ENCODE data around the gene DGKA. TPM values are rescaled to one million over a fixed set of nuclear protein-coding genes. Genes with fewer than 3 reads are reported as not detected.
"Not testable (repeated sequence)": the region's sequence is repeated elsewhere in the genome, so short reads cannot be mapped to it uniquely, and the experiment has no call there.

The DGKA gene
- total RNA-seq, 1 donor from 2014 or later, result 37.8 TPM

DNA sequence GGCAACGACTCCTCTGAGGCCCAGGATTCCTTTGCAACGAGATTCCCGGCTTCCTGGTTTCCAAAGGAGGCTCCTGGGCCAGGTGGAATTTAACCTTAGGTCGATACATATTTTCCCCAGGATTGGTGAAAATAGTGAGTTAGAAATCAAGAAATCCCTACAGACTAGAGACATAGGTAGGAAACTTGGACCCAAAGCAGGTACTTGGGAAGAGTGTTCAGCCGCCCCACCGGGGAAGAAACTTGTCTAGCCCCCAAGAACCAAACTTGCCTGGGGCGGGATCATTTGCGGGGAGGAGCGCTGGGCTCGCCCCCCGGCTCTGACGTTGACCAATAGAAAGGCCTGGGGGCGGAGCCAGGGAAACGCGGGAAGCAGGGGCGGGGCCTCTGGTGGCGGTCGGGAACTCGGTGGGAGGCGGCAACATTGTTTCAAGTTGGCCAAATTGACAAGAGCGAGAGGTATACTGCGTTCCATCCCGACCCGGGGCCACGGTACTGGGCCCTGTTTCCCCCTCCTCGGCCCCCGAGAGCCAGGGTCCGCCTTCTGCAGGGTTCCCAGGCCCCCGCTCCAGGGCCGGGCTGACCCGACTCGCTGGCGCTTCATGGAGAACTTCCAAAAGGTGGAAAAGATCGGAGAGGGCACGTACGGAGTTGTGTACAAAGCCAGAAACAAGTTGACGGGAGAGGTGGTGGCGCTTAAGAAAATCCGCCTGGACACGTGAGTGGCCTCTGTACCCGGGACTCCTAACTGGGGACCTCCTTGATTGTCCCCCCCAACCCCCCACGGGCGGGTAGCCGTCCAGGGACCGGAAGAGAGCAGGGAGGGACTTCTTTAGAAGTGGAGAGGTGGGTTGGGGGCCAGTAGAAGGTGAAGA is 35.7 kb downstream of the DGKA start, which contains the start of gene CDK2:
TSS of gene CDK2 (plus strand) at position 423 of the 874 bp plus-strand sequence. CDS start at position 602, 179 bp downstream.
- DNase-seq (ENCODE audit: low spot score), result peak; percentile 95

DNA sequence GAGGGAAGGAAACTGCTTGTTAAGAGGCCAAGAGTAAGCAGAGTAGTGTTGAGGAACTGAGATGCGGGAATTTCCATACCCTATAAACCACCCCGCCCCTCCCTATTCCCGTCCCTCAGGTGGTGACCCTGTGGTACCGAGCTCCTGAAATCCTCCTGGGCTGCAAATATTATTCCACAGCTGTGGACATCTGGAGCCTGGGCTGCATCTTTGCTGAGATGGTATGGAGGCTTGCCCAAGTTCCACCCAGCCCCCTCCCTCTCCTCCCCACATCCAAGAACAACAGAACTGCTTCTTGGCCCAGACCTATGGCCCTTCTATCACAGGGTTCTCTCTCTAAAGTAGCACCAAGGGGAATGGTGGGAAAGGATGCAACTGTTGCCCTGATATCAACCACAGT is 38.4 kb downstream of the DGKA start:
- no peak for DNase-seq (ENCODE audit: low spot score)

DNA sequence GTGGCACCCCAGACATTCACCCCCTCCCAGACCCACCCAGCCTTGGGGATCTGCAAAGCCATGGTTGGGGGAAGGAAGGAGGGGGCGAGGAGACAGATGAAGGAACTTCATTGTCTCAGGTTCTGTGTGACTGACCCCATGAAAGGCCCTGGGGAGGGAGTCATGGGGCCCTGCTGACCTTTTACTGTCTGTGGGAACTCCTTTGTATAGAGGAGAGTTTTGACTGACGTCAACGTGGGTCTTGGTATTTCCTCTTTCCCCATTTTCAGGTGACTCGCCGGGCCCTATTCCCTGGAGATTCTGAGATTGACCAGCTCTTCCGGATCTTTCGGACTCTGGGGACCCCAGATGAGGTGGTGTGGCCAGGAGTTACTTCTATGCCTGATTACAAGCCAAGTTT is 39.8 kb downstream of the DGKA start:
- DNase-seq (ENCODE audit: low spot score), result no peak

DNA sequence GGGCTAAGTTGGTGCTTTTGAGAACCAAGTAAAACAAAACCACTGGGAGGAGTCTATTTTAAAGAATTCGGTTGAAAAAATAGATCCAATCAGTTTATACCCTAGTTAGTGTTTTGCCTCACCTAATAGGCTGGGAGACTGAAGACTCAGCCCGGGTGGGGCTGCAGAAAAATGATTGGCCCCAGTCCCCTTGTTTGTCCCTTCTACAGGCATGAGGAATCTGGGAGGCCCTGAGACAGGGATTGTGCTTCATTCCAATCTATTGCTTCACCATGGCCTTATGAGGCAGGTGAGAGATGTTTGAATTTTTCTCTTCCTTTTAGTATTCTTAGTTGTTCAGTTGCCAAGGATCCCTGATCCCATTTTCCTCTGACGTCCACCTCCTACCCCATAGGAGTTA is 41.1 kb downstream of the DGKA start:
- peak; percentile 25 for DNase-seq (ENCODE audit: low spot score)

DNA sequence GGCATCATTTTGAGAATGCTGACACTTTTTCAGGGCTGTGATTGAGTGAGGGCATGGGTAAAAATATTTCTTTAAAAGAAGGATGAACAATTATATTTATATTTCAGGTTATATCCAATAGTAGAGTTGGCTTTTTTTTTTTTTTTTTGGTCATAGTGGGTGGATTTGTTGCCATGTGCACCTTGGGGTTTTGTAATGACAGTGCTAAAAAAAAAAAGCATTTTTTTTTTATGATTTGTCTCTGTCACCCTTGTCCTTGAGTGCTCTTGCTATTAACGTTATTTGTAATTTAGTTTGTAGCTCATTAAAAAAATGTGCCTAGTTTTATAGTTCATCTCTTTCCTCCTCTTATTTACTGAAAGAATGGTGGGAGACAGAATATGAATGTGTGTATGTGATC is 41.5 kb downstream of the DGKA start:
- no peak for DNase-seq (ENCODE audit: low spot score)

DNA sequence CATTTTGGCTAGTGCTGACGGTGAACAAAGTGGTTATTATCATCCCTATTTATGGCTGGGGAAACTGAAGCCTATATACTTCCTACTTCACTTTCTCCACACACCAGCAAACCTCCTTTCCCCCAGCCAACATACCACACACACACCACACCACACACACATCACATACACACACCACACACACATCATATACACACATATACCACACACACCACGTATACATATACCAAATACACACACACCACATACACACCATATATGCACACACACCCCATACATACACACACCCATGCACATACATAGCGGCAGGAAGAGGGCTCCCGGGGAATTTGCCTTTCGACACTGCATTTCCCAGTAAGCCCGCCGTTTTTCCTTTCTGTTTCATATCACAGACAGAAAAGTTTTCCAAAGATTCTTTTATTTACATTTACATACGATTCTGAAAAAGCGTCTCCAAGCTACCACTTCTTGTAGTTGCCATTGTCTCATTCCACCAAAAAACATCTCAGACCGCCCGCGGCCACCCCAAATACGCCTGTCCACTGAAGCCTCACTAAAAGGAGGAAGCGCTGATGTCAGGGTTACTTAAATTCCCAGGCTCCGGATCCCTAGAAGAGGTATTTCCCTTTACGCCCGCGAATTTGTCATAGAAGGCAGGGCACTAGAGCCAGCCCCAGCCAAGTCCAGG is 42.1 kb downstream of the DGKA start:
- no peak for DNase-seq (ENCODE audit: low spot score)

DNA sequence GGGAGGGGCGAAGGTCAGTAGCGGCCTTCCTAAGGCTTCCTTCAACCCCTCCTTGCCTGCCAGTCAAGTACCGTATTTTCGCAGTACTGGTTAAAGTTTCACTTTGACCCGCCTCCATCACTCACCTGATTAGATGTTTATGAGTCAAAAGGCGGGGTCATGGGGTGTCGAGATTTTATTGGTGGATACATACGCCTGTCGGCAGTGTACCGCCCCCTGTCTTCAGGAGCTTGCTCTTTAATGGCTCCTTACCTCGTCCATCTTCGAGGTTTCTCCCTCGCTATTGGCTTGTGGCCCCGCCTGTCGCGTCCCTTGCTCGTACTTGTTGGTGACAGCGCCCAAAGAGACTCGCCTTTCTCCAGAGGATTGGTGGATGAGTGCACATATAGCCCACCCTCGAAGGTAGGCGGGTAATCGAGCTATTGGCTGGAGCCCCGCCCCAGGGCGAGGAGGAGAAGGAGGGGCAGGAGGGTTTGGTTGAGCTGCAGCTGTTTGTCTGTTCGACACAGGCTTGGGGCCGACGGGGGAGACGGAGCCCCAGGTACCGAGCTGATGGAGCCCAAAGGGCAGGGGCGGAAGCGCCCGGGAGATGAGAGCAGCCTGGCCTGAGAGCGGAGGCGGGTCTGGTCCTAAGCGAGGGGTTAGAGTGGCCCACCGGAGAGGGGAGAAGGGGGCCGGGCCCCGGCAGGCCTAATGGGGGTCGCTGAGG is 42.8 kb downstream of the DGKA start, which contains the start of gene RAB5B:
TSS of gene RAB5B (plus strand) at position 480 of the 709 bp plus-strand sequence. CDS start 12,883 bp downstream, outside the sequence.
- DNase-seq (ENCODE audit: low spot score), result peak; percentile 100

DNA sequence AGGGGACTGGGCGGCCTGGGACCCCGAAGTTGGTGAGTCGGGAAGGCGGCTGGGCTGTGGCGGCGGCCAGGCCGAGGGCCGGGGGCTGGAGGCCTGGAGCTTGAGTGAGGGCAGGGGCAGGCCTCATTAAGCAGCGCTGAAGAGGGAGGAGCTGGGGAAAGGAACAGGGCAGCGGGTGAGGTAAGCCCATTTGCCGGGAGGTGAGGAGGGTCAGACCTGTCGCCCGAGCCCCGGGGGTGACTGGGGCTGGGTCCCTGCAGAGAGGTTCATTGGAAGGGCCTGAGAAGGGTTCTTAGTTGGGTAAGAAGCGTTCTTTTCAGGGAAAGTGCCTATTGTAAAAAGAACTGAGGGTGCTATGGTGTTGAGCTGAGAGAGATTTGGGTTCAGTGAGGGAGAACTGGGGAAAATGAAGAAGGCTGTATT is 43.4 kb downstream of the DGKA start:
- peak; percentile 62 for DNase-seq (ENCODE audit: low spot score)

DNA sequence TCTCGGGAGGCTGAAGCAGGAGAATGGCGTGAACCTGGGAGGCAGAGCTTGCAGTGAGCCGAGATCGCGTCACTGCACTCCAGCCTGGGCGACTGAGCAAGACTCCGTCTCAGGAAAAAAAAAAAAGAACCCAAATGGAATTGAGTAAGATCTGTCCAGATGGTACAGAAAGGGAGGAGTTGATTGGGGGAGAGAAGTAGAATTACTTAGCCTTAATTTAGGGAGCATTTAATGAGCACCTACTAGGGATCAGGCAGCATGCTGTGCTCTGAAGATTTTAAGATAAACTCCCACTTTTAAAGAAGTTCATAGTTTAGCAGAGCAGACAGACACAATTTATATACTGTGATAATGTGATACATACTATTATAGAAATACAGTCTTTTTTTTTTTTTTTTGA is 47.4 kb downstream of the DGKA start:
- no peak for DNase-seq (ENCODE audit: low spot score)

DNA sequence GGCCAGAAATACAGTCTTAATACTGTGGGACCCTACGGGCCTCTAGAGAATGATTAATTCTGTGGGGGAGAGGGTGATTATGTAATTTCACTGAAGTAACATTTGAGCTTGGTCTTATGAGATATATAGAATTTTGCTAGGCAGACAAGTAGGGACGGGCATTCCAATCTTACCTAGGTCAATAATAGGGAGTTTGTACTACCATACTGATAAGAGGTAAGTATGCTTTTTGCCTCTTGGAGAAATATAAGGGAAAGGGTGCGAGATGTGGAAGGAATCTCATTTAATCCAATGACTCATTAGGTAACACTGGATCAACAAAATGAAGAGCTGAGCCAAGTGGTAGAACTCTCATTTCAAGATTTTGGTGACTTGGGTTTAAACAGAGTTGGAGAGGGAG is 48.1 kb downstream of the DGKA start:
- no peak for DNase-seq (ENCODE audit: low spot score)

DNA sequence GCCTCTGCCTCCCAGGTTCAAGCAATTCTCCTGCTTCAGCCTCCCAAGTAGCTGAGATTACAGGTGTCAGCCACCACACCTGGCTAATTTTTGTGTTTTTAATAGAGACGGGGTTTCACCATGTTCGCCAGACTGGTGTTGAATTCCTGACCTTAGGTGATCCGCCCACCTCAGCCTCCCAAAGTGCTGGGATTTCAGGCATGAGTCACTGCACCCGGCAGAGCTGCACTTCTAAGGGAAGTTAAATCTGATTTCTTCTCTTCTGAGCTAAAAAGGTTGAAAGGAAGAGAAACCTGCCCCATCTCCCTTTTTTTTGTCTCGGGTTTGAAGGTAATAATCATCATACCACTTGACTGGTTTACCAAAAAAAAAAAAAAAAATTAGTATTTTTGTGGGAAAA is 50.9 kb downstream of the DGKA start:
- DNase-seq (ENCODE audit: low spot score), result not testable (repeated sequence)

DNA sequence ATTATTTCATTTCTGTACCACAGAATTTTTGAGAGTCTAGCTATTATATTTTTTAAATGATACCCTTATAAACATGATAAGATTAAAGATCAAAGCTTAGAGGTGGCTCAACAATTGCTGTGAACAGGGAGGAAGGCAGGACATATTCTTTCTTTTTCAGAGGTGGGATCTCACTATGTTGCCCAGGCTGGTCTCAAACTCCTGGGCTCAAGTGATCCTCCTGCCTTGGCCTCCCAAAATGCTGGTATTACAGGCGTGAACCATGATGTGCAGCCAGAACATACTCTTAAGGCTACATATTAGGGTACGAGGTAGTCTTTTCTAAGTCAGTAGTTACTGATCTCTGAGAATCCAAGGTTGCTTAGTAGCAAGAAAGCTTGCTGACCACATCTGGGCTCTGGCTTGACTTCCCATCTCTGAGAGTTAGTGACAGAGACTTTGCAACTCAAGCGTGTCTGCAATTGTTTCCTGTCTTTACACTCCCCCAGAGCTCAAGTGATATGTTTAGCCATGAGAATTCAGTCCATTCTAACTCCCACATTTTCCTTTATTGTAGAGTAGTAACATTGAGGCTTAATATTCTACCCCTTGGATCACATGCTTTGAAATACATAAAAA is 51.5 kb downstream of the DGKA start:
- no peak for DNase-seq (ENCODE audit: low spot score)

DNA sequence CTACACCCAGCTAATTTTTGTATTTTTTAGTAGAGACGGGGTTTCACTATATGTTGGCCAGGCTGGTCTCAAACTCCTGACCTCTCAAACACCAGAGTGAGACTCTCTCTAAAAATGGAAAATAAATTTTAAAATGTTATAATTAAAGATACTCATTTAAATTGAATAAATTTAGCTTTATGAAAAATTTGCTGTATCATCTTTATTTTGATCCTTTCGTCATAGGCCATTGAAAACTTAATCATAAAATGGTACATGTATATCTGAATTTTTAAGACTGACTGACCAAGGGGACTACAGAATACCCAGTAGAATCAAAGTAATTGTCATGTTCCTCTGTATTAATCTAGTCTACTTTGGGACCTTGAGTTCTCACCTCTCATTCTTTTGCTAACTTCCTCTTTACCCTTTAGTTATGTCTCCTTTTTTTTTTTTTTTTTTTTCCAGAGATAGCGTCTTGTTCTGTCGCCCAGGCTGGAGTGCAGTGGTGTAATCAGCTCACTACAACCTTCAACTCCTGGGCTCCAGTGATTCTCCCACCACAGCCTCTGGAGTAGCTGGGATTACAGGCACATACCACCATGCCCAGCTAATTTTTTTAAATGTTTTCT is 52.4 kb downstream of the DGKA start:
- DNase-seq (ENCODE audit: low spot score), result no peak

DNA sequence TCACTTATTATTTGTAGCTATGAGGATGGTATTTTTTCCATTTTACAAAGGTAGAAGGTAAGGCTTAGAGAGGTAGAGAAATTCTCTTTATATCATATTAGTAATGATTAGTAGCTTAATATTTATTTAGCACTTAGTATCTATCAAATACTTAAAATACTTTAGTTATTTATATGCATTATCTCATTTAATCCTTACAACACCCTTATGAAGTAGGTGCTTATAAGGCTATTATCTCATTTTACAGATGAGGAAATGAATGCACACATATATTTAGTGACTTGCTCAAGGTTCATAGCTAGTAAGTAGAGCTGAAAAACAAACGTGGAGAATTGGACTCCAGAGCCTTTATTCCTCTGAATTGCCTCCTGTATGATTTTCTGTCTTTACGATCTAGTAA is 53.9 kb downstream of the DGKA start:
- no peak for DNase-seq (ENCODE audit: low spot score)

DNA sequence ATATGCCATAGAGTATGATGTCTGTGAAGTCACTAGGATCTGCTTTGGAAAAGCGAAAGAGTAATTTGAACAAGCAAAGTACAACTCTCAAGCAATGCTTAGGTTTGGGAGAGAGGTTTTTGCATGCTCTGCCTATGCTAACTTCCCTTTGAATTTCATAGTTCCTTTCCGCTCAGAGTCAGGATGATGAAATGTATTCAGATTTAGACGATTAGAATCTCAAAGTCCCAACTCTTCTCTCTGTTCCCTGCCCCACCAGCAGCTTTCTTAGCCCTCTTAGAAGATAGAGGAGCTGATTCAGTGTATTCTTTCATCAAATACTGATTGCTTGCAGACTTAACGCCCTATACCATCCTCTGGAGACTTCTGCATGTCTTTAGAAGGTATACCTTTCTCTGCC is 54.4 kb downstream of the DGKA start:
- no peak for DNase-seq (ENCODE audit: low spot score)

DNA sequence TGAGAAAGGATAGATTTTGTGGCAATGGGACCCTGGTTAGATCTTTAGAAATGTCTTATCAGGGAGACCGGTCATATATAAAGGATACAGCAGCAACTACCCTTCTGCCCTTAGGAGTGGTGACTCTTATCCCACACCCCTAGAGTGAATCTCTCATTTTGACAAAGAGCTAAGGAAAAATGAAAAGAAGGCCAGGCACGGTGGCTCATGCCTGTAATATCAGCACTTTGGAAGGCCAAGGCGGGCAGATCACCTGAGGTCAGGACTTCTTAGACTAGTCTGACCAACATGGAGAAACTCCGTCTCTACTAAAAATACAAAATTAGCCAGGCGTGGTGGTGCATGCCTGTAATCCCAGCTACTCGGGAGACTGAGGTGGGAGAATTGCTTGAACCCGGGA is 55.0 kb downstream of the DGKA start:
- DNase-seq (ENCODE audit: low spot score), result not testable (repeated sequence)

DNA sequence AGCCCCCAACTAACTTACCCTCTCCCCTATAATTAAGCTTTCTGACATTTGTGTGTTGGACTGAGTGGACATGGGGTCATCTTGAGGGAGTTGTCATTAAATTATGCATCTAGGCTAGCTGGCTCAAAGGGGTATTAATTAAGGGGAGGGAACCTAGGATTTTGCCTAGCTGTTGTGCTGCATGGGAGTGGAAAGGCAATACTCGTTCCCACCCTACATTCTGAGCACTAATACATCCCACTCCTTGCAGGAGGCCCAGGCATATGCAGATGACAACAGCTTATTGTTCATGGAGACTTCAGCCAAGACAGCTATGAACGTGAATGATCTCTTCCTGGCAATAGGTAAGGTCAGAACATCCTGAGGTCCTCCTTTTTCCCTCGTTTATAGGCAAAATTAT is 60.1 kb downstream of the DGKA start:
- DNase-seq (ENCODE audit: low spot score), result no peak

DNA sequence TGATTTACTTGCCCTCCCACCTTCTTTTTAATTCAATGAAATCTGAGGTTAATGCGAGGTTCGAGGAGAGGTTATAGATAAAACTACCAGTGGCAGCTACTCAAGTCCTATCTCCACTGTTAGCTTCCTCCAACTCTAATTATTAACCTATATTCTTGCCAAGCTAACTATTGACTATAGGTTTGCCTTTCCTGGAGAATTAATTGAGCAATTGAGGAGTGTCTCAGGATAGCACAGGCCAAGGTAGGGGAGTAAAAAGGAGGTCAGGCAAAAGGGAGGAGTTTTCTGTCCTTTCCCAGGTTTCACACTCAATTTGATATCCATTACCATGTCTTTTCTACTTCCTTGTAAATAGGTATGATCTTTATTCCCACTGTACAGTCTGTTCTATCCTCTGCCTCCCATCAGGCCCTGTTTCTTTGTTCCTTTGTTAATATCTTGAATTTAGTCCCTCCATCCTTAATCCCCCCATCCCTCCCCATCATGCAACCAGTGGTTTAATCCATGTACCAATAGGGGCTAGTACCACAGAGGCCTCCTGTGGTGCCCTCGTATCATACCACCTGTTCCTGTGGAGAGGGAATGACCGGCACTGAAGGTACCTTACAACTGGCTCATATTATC is 62.4 kb downstream of the DGKA start:
- no peak for DNase-seq (ENCODE audit: low spot score)

DNA sequence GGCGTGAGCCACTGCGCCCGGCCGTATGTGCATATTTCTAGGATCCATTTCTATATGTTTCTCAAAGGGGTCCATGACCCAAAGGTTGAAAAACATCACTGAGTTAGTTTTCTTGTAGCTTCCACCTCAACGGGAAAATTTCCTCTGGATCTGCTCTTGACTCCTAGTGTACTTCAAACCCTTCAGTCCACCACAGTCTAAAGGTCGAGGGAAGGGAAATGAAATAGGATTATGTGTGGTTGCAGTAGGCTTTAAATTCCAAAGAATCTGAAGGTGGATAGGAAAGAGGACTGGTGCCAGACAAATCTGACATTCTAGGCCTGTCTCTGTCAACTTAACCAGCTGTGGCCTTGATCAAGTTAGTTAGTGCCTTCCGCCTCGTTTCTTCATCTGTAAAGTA is 64.4 kb downstream of the DGKA start:
- no peak for DNase-seq (ENCODE audit: low spot score)

DNA sequence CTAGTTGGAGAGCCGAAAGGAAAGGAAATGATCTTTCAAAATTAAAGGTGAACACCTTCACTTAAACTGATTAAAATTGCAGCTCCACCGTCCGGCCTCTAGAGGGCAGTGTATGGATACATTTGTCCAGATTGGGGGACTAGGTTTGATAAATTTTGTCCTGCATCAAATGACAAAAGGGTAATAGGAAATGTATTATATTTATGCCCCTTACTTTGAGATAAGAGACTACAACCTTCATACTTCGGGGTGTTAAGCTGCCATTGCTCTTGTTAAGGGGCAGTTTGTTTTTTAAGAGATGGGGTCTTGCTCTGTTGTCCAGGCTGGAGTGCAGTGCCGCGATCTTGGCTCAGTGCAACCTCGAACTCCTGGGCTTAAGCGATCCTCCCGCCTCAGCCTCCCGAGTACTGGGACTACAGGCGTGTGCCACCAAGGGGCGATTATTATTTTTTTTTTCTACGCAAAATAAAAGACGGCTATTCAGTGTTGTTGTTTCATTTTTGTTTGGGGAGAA is 65.3 kb downstream of the DGKA start:
- peak; percentile 77 for DNase-seq (ENCODE audit: low spot score)
